G401.6 (cell line): ENCODE measurements around the gene UBE2L5.

ENCODE experiments used
- FAIRE-seq: peaks from 2 replicates; lab custom pipeline; 2012; peaks lifted over from hg19 to GRCh38; lab: Jason Lieb, UNC

UBE2L5 gene

GRCh38 chr13:30406779-30407416, 15.4 kb upstream of the UBE2L5 start:
- no peak for FAIRE-seq

GRCh38 chr13:30408319-30409101, 13.8 kb upstream of the UBE2L5 start:
- FAIRE-seq, result no peak

DNA sequence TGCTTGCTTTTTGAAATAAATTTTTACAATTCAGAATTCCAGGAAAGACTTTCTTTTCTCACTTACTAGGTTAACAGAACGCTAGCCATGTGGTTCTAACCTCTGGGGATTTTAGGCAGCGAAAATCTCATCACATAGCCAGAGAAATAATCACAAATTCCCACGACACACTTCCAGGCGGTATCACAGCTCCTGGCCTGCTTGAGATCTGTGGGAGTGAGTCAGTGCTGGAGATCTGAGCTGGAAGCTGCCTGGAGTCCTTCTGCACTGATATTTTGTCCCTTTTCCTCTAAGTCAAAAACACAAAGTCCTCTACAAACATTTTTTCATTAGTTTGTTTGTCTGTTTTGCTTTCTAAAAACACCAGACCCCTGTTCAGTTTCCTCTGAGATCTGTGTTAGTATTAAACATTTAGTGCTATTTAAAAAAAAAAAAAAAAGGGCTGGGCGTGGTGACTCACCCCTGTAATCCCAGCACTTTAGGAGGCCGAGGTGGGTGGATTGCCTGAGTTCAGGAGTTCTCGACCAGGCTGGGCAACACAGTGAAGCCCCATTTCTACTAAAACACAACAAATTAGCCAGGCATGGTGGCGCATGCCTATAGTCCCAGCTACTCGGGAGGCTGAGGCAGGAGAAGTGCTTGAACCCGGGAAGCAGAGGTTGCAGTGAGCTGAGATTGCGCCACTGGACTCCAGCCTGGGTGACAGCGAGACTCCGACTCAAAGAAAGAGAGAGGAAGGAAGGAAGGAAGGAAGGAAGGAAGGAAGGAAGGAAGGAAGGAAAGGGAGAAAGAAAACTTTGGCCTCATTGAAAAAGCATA, 12.2 kb upstream of the UBE2L5 start:
- no peak for FAIRE-seq

- FAIRE-seq, result no peak
Measured at GRCh38 chr13:30410705-30411125, 11.6 kb upstream of the UBE2L5 start.

- FAIRE-seq, result no peak
Measured at GRCh38 chr13:30412346-30412745, 9.9 kb upstream of the UBE2L5 start.

- no peak for FAIRE-seq
Measured at GRCh38 chr13:30413842-30414241, 8.5 kb upstream of the UBE2L5 start.

DNA sequence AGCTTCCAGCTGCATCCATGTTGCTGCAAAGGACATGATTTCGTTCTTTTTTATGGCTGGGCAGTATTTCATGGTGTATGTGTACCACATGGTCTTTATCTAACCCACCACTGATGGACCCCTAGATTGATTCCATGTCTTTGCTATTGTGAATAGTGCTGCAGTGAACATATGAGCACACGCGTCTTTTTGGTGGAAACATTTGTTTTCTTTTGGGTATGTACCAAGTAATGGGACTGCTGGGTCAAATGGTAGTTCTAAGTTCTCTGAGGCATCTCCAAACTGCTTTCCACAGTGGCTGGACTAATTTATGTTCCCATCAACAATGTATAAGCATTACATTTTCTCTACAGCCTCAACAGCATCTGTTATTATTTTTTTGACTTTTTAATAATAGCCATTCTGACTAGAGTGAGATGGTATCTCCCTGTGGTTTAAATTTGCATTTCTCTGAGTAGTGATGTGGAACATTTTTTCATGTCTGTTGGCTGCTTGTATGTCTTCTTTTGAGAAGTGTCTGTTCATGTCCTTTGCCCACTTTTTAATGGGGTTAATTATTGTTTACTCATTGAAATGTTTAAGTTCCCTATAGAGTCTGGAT, 6.8 kb upstream of the UBE2L5 start:
- no peak for FAIRE-seq

GRCh38 chr13:30416471-30416870, 5.8 kb upstream of the UBE2L5 start:
- FAIRE-seq, result no peak

DNA sequence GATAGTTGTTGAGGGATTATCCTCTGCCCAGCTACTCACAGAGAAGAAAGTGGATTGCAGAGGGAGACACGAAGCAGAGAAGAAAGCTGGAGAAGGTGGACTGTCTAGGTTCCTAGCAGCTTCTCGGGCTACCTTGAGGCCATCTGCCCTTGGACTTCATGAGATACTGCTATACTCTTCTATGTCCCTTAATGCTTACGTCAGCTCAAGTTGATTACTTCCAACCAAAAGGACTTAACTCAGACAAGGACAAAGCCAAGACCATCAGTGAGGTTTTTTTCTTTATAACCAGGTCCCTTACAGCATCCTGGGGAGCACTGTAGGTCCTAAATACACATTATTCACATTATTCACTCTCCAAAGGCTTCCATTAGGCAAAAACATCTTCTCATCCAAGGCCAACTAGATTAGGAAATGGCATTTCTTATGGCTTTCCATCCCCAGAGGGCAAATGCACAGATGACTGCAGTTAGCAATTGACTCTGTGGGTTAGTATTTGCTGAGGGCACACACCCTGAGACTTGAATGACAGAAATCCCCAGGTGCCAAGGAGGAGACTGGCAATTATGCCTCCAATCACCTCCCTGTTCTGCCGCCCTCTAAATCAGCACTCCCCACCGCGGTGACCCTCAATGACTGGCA, 4.1 kb upstream of the UBE2L5 start:
- FAIRE-seq, result no peak

GRCh38 chr13:30418717-30419459, 3.4 kb upstream of the UBE2L5 start:
- no peak for FAIRE-seq

DNA sequence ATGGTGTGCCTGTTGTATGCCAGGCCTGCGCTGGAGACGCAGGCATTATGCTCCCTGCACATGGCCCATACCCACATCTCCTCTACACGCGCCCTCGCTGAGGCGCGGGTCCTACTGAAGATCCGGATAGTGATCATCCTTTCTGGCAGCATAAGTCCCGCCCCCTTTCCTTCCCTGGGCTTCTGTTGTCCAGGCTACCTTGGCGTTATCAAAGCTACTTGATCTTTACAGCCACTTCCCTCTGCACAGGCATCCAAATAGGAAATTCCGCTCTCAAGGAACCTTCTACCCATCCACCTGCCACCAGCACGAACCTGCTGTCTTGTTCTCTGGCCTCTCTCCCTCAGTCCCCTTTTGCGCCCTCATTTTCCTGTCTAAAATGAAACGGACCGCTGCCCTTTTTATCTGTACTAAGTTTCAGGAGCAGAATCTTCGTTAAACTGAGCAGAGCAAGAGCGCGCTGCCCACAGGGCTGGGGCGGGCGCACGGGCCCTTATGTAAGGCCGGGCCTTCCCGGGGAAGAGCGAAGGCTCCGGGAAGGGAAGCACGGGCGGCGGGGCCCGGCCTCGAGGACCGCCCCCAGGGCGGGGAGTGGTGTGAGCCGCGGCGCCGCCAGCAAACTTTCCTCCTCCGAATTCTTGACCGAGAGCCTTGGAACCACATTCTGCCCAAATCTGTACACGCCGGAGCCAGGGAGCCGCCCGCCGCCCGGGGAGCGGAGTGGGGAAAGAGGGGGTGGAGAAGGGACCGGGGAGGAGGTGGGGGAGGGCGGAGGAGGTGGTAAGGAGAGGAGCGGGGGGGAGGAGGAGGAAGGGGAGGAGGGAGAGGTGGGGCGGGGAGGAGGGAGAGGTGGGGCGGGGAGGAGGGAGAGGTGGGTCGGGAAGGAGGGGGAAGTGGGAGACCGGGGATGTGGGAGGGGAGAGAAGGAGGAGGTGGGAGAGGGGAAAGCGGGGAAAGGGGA, 920 bp upstream of the UBE2L5 start:
- no peak for FAIRE-seq

DNA sequence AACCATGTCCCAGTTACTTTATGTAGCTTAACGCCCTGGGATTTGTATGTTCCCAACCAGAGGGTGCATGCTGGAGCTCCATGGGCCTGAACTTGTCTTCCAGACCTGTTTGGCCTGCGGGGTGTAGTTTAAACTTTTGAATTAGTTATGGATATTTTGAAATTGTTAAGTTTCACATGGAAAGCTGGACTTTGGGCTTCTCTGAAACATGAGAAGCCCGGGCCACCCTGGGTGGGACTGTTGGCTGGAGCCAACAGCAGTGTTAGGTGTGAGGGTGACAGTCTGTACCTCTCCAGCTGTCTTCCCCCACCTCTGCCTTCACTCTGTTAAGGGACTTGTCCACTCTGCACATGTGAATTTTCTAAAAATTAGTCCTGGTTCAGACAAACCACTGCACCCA, 1.6 kb downstream of the UBE2L5 start:
- FAIRE-seq, result no peak

GRCh38 chr13:30429235-30429634, 6.9 kb downstream of the UBE2L5 start:
- no peak for FAIRE-seq

GRCh38 chr13:30429721-30430694, 7.7 kb downstream of the UBE2L5 start:
- FAIRE-seq, result no peak

GRCh38 chr13:30431269-30431940, 9.1 kb downstream of the UBE2L5 start:
- FAIRE-seq, result no peak

DNA sequence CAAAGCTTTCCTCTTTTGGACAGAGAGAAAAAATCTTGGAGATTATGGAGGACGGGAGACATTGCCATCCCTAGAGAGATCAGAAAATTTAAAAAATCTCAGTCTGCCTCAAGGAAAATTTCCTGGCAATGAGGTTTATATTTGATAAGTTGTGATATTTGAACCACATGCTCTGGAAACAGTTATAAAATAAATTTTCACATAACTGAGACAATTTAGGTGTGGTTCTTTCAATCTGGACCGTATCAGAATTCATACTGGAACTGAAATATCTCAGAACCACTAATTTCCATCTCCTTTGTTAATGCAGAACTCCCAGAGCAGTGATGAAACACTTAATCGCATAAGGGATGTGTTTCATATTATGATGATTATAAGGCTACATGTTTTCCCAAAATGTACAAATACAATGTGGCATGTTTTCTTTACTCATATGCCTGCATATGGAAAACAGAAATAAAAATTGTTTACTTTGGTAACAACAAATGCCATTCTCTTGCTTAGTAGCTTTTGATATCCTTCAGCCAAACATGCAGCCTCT, 13.7 kb downstream of the UBE2L5 start:
- no peak for FAIRE-seq

DNA sequence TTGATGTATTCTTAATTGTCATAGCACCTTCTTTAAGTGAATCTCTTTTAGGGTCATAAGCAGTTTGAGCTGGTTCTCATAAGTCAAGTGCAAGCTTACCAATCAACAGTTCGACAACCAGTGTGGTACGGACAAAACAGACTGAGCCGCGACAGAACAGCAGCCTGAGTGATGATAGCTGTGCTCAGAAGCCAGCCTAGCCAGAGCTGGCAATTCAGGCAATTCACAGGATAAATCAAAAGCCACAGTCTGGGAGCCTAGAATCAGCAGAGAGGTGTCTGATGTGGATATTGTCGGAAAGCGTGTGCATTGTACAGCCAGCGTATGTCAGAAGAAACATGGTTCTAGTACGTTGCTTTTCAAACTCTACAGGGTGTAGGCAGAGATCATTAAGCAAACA, 14.9 kb downstream of the UBE2L5 start:
- FAIRE-seq, result no peak

DNA sequence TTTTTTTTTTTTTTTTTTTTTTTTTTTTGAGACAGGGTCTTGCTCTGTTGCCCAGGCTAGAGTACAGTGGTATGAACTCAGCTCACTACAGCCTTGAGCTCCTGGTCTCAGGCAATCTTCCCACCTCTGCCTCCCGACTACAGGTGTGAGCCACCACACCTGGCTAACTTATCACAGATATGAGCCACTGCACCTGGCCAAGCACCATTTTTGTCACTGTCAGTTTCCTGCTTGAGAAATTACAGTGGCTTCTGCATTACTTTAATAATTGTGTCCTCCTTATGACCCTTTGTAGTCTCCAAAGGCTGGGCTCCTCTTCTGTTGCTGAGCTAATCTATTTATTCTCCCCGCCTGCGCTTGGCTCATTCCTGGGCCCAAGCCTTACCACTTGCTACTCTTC, 16.0 kb downstream of the UBE2L5 start:
- FAIRE-seq, result no peak
